Esophagus squamous epithelium (tissue), 5 donors: Measurements from ENCODE around the gene PLEKHJ1. TPM values are rescaled to one million over a fixed set of nuclear protein-coding genes. Genes with fewer than 3 reads are reported as not detected.

Experiments
- DNase-seq: peaks from one replicate; lab custom pipeline; 2025; lab: John Stamatoyannopoulos, UW
- H3K27ac ChIP-seq, 4 donors: fragments of 200-600 bp; sonication (generic); one replicate each; pipeline ENCODE4 v1.5.1; 2016 to 2019; ENCODE audit warnings: mild to moderate bottlenecking in 1 of 4
- H3K27me3 ChIP-seq, 4 donors: fragments of 200-600 bp; sonication (generic); 1 replicate in 3 of 4; 2 replicates in 1 of 4; pipeline versions ENCODE4 v1.5.1 to v1.6.0; 2017 to 2021; ENCODE audit warnings: antibody characterized with exemption in 1 of 4
- H3K36me3 ChIP-seq, 3 donors: fragments of 200-600 bp; sonication (generic); one replicate each; pipeline ENCODE4 v1.5.1; 2016 to 2019
- H3K4me1 ChIP-seq, 3 donors: fragments of 200-600 bp; sonication (generic); one replicate each; pipeline ENCODE4 v1.5.1; 2017 to 2019
- H3K4me3 ChIP-seq, 4 donors: fragments of 200-600 bp; sonication (generic); 1 replicate in 3 of 4; 2 replicates in 1 of 4; pipeline ENCODE4 v1.5.1; 2016 to 2019; ENCODE audit warnings: mild to moderate bottlenecking in 2 of 4, moderate library complexity in 1 of 4
- H3K9me3 ChIP-seq, 3 donors: fragments of 200-600 bp; sonication (generic); one replicate each; pipeline ENCODE4 v1.5.1; 2016 to 2019
- CTCF ChIP-seq, 6 experiments: fragments of 450-650 bp in 4 of 6; fragments of 200-600 bp in 2 of 6; sonication (generic) in 2 of 6; IDR thresholded peaks; one replicate each; pipeline ENCODE4 v1.5.1; 2016 to 2019; ENCODE audit warnings: antibody characterized with exemption in 6 of 6, mild to moderate bottlenecking in 4 of 6, moderate library complexity in 4 of 6
- POLR2A ChIP-seq, 4 donors: fragments of 450-650 bp; IDR thresholded peaks; one replicate each; pipeline ENCODE4 v1.6.1; 2017; ENCODE audit warnings: antibody characterized with exemption in 4 of 4, mild to moderate bottlenecking in 4 of 4, moderate library complexity in 3 of 4
- WGBS, 2 donors: methylation state at CpG; one replicate each; pipeline ENCODE4 v1.1.5; 2018; 5-methylcytosine and 5-hydroxymethylcytosine counted together
- intact Hi-C: fragments of 100-400 bp; cut with DNase I; formaldehyde crosslinking; loops from one replicate; pipeline ENCODE4 v1.15.0; 2022
- total RNA-seq, 4 donors: library from RNA; depleted of rRNA; stranded (reverse); fragments of >200 nt; gene quantifications; one replicate each; pipeline ENCODE4 v1.1.0, GENCODE V29; 2016
- donor health status: DM: yes; HTN: yes; CAD: no.

The PLEKHJ1 gene
- total RNA-seq, 4 donors from 2014 or later: 44.8 to 56.5 (median 48.8) TPM

DNA sequence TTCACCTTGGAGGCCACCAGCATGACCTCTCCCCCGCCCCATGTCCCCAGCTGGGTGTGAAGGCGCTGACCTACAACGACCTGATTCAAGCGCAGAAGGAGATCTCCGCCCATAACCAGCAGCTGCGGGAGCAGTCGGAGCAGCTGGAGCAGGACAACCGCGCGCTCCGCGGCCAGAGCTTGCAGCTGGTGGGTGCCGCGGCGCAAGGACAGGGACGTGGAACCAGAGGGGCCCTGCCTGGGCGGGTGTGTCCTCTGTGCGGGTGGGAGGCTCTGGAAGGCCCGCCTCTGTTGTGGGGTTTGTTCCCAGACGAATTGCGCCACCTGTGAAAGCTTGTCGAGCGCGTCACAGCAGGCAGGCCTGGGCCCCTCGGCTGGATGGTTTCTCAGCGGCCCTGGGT, 22.3 kb downstream of the PLEKHJ1 start:
- no peak overlapping the region for H3K4me3 ChIP-seq
- H3K9me3 ChIP-seq: no peaks in the 10 kb centered on the region
- intact Hi-C loops: no loop called here
- TF ChIP-seq POLR2A (IDR thresholded peaks at IDR 0.05): no peak
- no peak for TF ChIP-seq CTCF (IDR thresholded peaks at IDR 0.05)
- H3K27ac ChIP-seq: peak overlapping the region; percentile 69 to 84 (median 74)
- no peaks in the 10 kb centered on the region for H3K27me3 ChIP-seq
- H3K36me3 ChIP-seq: peaks cover 45 to 99% (median 58%) of the 10 kb centered on the region in 3 donors
- no peak for DNase-seq
- 55 to 79% methylated on average over 10 to 13 of the region's 26 CpGs for WGBS, 2 donors
- peaks cover 8 to 36% (median 10%) of the 10 kb centered on the region in 3 donors for H3K4me1 ChIP-seq

DNA sequence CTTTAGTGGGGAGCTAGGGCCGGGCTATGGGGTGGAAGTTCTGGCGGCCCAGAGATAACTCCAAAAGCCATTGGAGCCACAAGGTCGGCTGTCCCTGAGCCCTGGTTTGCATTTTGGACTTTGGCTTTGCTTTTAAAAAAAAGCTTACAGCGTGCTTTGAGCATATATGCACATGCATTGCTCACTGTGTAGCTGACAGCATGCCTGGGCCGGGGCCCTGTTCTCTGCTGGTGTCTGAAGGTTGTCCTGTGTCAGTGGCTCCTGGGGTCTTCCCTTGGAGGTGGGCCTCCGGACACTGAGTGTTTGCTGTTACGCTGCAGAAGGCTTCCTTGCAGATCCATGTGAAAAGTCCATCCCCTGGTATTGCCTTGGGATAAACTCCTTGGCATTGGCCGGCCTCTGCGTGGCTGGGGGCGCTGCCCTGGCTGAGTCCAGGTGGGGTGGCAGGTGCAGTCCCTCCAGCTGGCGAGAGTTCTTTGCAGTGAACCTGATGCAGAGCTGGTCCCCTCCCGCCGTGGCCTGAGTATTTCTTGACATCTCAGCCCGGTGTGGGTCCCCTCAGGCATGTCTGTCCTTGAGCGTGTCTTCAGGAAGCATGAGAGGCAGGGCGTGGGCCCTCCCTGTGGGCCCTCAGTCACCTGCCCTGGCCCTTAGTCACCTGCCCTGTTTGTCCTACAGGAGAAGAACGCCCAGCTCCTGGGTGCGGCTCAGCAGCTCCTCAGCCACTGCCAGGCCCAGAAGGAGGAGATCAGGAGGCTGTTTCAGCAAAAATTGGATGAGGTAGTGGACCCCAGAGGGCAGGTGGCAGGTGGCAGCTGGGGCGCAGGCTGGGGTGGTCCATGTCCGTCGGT, 23.0 kb downstream of the PLEKHJ1 start:
- H3K36me3 ChIP-seq: peaks cover 42 to 99% (median 61%) of the 10 kb centered on the region in 3 donors
- peaks cover 15 to 43% (median 16%) of the 10 kb centered on the region in 3 donors for H3K4me1 ChIP-seq
- intact Hi-C loops: no loop called here
- H3K27me3 ChIP-seq: no peaks in the 10 kb centered on the region
- TF ChIP-seq POLR2A (IDR thresholded peaks at IDR 0.05) (no peak), CTCF (IDR thresholded peaks at IDR 0.05) (no peak)
- no peak overlapping the region for H3K4me3 ChIP-seq
- no peak for DNase-seq
- WGBS, 2 donors: 84 to 86% methylated on average over 4 to 7 of the region's 21 CpGs
- peak overlapping the region; percentile 69 to 84 (median 74) for H3K27ac ChIP-seq
- H3K9me3 ChIP-seq: no peaks in the 10 kb centered on the region

GRCh38 chr19:2210987-2211740, 25.0 kb downstream of the PLEKHJ1 start:
- no peak for DNase-seq
- Histone ChIP-seq H3K27me3 (no peaks in the 10 kb centered on the region), H3K4me1 (peaks cover 17 to 58% (median 19%) of the 10 kb centered on the region in 3 donors), H3K36me3 (peaks cover 42 to 96% (median 54%) of the 10 kb centered on the region in 3 donors), H3K9me3 (no peaks in the 10 kb centered on the region), H3K4me3 (no peak overlapping the region), H3K27ac (no peak overlapping the region)
- TF ChIP-seq POLR2A (IDR thresholded peaks at IDR 0.05) (no peak), CTCF (IDR thresholded peaks at IDR 0.05) (no peak)
- intact Hi-C loops: no loop called here
- 85 to 92% methylated on average over 14 to 15 of the region's 33 CpGs for WGBS, 2 donors

DNA sequence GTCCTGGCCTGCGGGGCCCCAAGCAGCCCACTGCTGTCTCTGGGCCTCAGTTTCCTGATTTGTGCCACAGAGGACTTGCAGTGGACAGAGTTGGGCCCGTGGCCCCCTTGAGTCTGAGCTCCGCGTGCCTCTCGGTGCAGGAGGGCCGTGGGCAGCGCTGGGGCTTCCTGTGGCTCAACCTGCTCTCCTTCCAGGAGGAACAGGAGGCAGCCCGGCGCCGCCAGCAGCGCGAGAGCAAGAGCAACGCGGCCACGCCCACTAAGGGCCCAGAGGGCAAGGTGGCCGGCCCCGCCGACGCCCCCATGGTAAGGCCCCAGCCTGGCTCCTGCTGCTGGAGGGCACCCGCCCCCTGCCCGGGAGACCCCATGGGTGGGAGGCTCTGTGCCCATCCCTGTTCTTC, 25.9 kb downstream of the PLEKHJ1 start:
- intact Hi-C loops: no loop called here
- no peak overlapping the region for H3K27ac ChIP-seq
- peaks cover 38 to 86% (median 51%) of the 10 kb centered on the region in 3 donors for H3K36me3 ChIP-seq
- WGBS, 2 donors: no CpG with 5 or more reads among the region's 21 CpGs
- peaks cover 17 to 68% (median 19%) of the 10 kb centered on the region in 3 donors for H3K4me1 ChIP-seq
- no peaks in the 10 kb centered on the region for H3K9me3 ChIP-seq
- TF ChIP-seq CTCF (IDR thresholded peaks at IDR 0.05): no peak
- TF ChIP-seq POLR2A (IDR thresholded peaks at IDR 0.05): no peak
- H3K4me3 ChIP-seq: no peak overlapping the region
- no peaks in the 10 kb centered on the region for H3K27me3 ChIP-seq
- DNase-seq: no peak
